B cell (primary cell): ENCODE data around the gene OSR1.

ENCODE experiments used
- EZH2 ChIP-seq: IDR thresholded peaks from 2 replicates; pipeline ENCODE4 v1.6.1; 2012; ENCODE audit warnings: borderline replicate concordance, low read depth, mild to moderate bottlenecking, moderate library complexity, low read length; ENCODE audit not compliant: insufficient read depth, poor library complexity, severe bottlenecking
- TF ChIP-seq, protein P1 (sequence below): fragments of 200-600 bp; IDR thresholded peaks from one replicate; pipeline ENCODE4 v1.8.0; 2022; ENCODE audit warnings: antibody characterized with exemption, mild to moderate bottlenecking

DNA sequence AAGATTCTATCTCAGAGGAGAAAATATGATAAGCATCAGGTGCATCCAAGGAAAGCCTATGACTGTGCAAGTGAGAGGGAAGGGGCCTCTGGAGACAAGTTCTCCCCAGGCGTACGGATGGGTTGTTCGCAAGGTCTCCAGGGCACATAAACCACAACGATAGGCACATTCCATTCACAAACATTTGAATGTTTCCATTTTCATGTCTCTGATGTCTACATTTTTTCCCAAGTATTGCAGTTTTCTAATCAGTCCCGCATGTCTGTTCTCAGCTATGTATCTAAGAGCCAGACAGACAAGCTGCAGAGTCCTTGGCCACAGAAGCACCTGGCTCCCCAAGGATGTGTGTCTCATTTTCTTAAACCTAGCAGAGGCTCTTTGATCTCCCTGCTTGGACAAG is 28.0 kb downstream of the OSR1 start:
- TF ChIP-seq, protein P1, sequence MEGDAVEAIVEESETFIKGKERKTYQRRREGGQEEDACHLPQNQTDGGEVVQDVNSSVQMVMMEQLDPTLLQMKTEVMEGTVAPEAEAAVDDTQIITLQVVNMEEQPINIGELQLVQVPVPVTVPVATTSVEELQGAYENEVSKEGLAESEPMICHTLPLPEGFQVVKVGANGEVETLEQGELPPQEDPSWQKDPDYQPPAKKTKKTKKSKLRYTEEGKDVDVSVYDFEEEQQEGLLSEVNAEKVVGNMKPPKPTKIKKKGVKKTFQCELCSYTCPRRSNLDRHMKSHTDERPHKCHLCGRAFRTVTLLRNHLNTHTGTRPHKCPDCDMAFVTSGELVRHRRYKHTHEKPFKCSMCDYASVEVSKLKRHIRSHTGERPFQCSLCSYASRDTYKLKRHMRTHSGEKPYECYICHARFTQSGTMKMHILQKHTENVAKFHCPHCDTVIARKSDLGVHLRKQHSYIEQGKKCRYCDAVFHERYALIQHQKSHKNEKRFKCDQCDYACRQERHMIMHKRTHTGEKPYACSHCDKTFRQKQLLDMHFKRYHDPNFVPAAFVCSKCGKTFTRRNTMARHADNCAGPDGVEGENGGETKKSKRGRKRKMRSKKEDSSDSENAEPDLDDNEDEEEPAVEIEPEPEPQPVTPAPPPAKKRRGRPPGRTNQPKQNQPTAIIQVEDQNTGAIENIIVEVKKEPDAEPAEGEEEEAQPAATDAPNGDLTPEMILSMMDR, result no peak
- no peak for TF ChIP-seq EZH2
